CD14-positive monocyte (primary cell): Measurements from ENCODE around the gene ZNF90. TPM values are rescaled to one million over a fixed set of nuclear protein-coding genes. Genes with fewer than 3 reads are reported as not detected.
"Not testable (repeated sequence)": the region's sequence is repeated elsewhere in the genome, so short reads cannot be mapped to it uniquely, and the experiment has no call there.

Experiments
- DNase-seq, 3 donors: peaks; one replicate each; pipeline ENCODE4 v3.0.0-alpha.2; 2011 to 2022
- H2AFZ ChIP-seq: 2 replicates; pipeline ENCODE4 v1.6.0; 2012; ENCODE audit warnings: mild to moderate bottlenecking, low read depth, low read length, inconsistent platforms; ENCODE audit not compliant: insufficient read depth, poor library complexity, severe bottlenecking
- H3K27ac ChIP-seq, 2 donors: 1 replicate in 1 of 2; 2 replicates in 1 of 2; pipeline ENCODE4 v1.5.1; 2012 to 2013; ENCODE audit warnings: low read length in 2 of 2, control low read depth in 1 of 2, inconsistent platforms in 1 of 2, low read depth in 1 of 2, mild to moderate bottlenecking in 1 of 2
- H3K27me3 ChIP-seq, 2 donors: one replicate each; pipeline versions ENCODE4 v1.6.0 to v1.6.1; 2011 to 2013; ENCODE audit warnings: low read length in 2 of 2; ENCODE audit not compliant: control insufficient read depth in 2 of 2, insufficient read depth in 2 of 2
- H3K36me3 ChIP-seq, 2 donors: replicated peaks in 1 of 2; 1 replicate in 1 of 2; 2 replicates in 1 of 2; pipeline versions ENCODE4 v1.5.1 to v1.6.1; 2012 to 2013; ENCODE audit warnings: low read length in 2 of 2, control low read depth in 1 of 2, inconsistent platforms in 1 of 2, mild to moderate bottlenecking in 1 of 2; ENCODE audit not compliant: insufficient read depth in 2 of 2, control insufficient read depth in 1 of 2
- H3K4me1 ChIP-seq, 2 donors: 1 replicate in 1 of 2; 2 replicates in 1 of 2; pipeline versions ENCODE4 v1.5.1 to v1.6.1; 2012 to 2013; ENCODE audit warnings: low read length in 2 of 2, control low read depth in 1 of 2, inconsistent platforms in 1 of 2, mild to moderate bottlenecking in 1 of 2, moderate library complexity in 1 of 2; ENCODE audit not compliant: insufficient read depth in 2 of 2, control insufficient read depth in 1 of 2
- H3K4me2 ChIP-seq: replicated peaks from 2 replicates; pipeline ENCODE3; 2012; ENCODE audit warnings: low read length, moderate library complexity, mild to moderate bottlenecking; ENCODE audit not compliant: poor library complexity, severe bottlenecking; ENCODE audit errors: extremely low read depth
- H3K4me3 ChIP-seq, 3 experiments: fragments of 200-600 bp in 1 of 3; sonication (generic) in 1 of 3; replicated peaks in 1 of 3; 1 replicate in 2 of 3; 2 replicates in 1 of 3; pipeline ENCODE4 v1.5.1; 2011 to 2013; ENCODE audit warnings: low read length in 3 of 3, mild to moderate bottlenecking in 3 of 3, control low read depth in 2 of 3, low read depth in 2 of 3, inconsistent platforms in 1 of 3, moderate library complexity in 1 of 3
- H3K79me2 ChIP-seq: 2 replicates; pipeline ENCODE4 v1.6.0; 2012; ENCODE audit warnings: mild to moderate bottlenecking, control low read depth, inconsistent platforms, low read length, moderate library complexity; ENCODE audit not compliant: insufficient read depth
- H3K9ac ChIP-seq: 2 replicates; pipeline ENCODE4 v1.6.0; 2017; ENCODE audit warnings: low read length, mild to moderate bottlenecking; ENCODE audit not compliant: insufficient read depth, poor library complexity, severe bottlenecking
- H3K9me3 ChIP-seq, 2 donors: replicated peaks in 1 of 2; 1 replicate in 1 of 2; 2 replicates in 1 of 2; pipeline versions ENCODE4 v1.5.1 to v1.6.1; 2012 to 2013; ENCODE audit warnings: low read length in 2 of 2, control low read depth in 1 of 2; ENCODE audit not compliant: control insufficient read depth in 1 of 2, insufficient read depth in 1 of 2
- H4K20me1 ChIP-seq: 2 replicates; pipeline ENCODE4 v1.6.0; 2012; ENCODE audit warnings: mild to moderate bottlenecking, low read length, control low read depth, moderate library complexity; ENCODE audit not compliant: insufficient read depth
- H3K27ac Mint-ChIP-seq, 7 donors: one replicate each; pipeline ENCODE4 v1.8.0; 2020; ENCODE audit warnings: mild to moderate bottlenecking in 7 of 7, mixed read lengths in 7 of 7, moderate library complexity in 6 of 7, inconsistent platforms in 2 of 7
- H3K27me3 Mint-ChIP-seq, 3 donors: one replicate each; pipeline ENCODE4 v1.8.0; 2021 to 2022; ENCODE audit warnings: low read depth in 3 of 3, mild to moderate bottlenecking in 3 of 3, mixed read lengths in 3 of 3, moderate library complexity in 3 of 3, inconsistent platforms in 1 of 3
- H3K36me3 Mint-ChIP-seq, 2 donors: one replicate each; pipeline ENCODE4 v1.8.0; 2020; ENCODE audit warnings: mixed read lengths in 2 of 2, inconsistent platforms in 1 of 2, mild to moderate bottlenecking in 1 of 2
- H3K4me1 Mint-ChIP-seq: one replicate; pipeline ENCODE4 v1.8.0; 2020; ENCODE audit warnings: mild to moderate bottlenecking, mixed read lengths
- H3K4me3 Mint-ChIP-seq, 2 donors: one replicate each; pipeline ENCODE4 v1.8.0; 2020; ENCODE audit warnings: mild to moderate bottlenecking in 2 of 2, mixed read lengths in 2 of 2, moderate library complexity in 1 of 2
- H3K9me3 Mint-ChIP-seq, 7 donors: one replicate each; pipeline ENCODE4 v1.8.0; 2020 to 2022; ENCODE audit warnings: mixed read lengths in 7 of 7, mild to moderate bottlenecking in 6 of 7, moderate library complexity in 6 of 7, inconsistent platforms in 2 of 7
- WGBS: methylation state at CpG from one replicate; pipeline ENCODE4 v1.1.5; 2013; ENCODE audit warnings: missing lambda C conversion rate; ENCODE audit not compliant: insufficient coverage; 5-methylcytosine and 5-hydroxymethylcytosine counted together
- intact Hi-C, 2 donors: fragments of 100-400 bp; cut with micrococcal nuclease; formaldehyde crosslinking; loops; one replicate each; pipeline versions ENCODE4 v1.15.0 to v1.15.1; 2023
- polyA plus RNA-seq, 3 donors: library from polyadenylated mRNA; depleted of rRNA in 1 of 3; unstranded in 2 of 3; stranded (reverse) in 1 of 3; fragments of 300-500 nt in 2 of 3; fragments of >200 nt in 1 of 3; fragmentation: Illumina TruSeq in 2 of 3; gene quantifications; 1 replicate in 2 of 3; 2 replicates in 1 of 3; pipeline ENCODE4 v1.2.3, GENCODE V29; 2012 to 2021
- TF ChIP-seq, protein P1 (sequence below): fragments of 200-600 bp; IDR thresholded peaks from one replicate; pipeline ENCODE4 v1.8.0; 2022; ENCODE audit warnings: antibody characterized with exemption, mild to moderate bottlenecking

Gene ZNF90
- polyA plus RNA-seq, 3 donors = 0.59 TPM; not detected in 2

DNA sequence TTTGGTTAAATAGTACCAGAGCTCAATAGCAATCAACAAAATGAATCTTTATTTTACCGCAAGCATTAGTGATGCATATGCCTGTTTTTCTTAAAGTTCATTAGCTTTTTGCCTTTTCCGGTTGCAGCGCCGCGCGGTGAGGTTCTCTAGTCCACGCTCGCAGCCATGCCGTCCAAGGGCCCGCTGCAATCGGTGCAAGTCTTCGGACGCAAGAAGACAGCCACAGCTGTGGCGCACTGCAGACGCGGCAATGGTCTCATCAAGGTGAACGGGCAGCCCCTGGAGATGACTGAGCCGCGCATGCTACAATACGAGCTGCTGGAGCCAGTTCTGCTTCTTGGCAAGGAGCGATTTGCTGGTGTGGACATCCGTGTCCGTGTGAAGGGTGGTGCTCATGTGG is 47.1 kb downstream of the ZNF90 start:
- H3K4me2 ChIP-seq = no peak overlapping the region
- 96% methylated on average over 20 of the region's 23 CpGs for WGBS
- Mint-ChIP-seq H3K9me3 (peaks cover 24 to 70% (median 58%) of the 10 kb centered on the region in 7 donors), H3K4me1 (no peaks in the 10 kb centered on the region), H3K36me3 (peaks cover 7 to 13% of the 10 kb centered on the region in 2 donors), H3K27ac (no peak overlapping the region), H3K27me3 (no peaks in the 10 kb centered on the region), H3K4me3 (no peak overlapping the region)
- H3K9ac ChIP-seq = no peak overlapping the region
- intact Hi-C loops = no loop called here
- no peak for DNase-seq
- no peaks in the 10 kb centered on the region for H3K27me3 ChIP-seq
- H3K79me2 ChIP-seq = no peaks in the 10 kb centered on the region
- no peaks in the 10 kb centered on the region for H3K4me1 ChIP-seq
- TF ChIP-seq, protein P1, sequence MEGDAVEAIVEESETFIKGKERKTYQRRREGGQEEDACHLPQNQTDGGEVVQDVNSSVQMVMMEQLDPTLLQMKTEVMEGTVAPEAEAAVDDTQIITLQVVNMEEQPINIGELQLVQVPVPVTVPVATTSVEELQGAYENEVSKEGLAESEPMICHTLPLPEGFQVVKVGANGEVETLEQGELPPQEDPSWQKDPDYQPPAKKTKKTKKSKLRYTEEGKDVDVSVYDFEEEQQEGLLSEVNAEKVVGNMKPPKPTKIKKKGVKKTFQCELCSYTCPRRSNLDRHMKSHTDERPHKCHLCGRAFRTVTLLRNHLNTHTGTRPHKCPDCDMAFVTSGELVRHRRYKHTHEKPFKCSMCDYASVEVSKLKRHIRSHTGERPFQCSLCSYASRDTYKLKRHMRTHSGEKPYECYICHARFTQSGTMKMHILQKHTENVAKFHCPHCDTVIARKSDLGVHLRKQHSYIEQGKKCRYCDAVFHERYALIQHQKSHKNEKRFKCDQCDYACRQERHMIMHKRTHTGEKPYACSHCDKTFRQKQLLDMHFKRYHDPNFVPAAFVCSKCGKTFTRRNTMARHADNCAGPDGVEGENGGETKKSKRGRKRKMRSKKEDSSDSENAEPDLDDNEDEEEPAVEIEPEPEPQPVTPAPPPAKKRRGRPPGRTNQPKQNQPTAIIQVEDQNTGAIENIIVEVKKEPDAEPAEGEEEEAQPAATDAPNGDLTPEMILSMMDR = no peak
- H3K4me3 ChIP-seq = peak overlapping the region in 1 of 3 experiments; percentile 19
- H4K20me1 ChIP-seq = no peaks in the 10 kb centered on the region
- H3K36me3 ChIP-seq = peaks cover 0 to 24% of the 10 kb centered on the region in 2 donors
- no peak overlapping the region for H3K27ac ChIP-seq
- H3K9me3 ChIP-seq = peaks cover 51 to 91% of the 10 kb centered on the region in 2 donors
- no peak overlapping the region for H2AFZ ChIP-seq

DNA sequence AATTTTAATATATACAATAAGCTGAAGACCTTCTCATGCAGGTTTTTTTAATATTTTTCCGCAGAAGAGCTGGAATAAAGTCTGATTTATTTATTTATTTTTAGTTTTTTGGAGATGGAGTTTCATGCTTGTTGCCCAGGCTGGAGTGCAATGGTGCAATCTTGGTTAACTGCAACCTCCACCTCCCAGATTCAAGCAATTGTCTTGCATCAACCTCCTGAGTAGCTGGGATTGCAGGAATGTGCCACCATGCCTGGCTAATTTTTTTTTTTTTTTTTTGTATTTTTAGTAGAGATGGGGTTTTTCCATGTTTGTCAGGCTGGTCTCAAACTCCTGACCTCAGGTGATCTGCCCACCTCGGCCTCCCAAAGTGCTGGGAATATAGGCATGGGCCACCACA is 55.1 kb downstream of the ZNF90 start:
- intact Hi-C loops, H3K4me3 Mint-ChIP-seq, H3K36me3 ChIP-seq, DNase-seq, H3K4me1 Mint-ChIP-seq, H3K4me2 ChIP-seq, H3K27me3 Mint-ChIP-seq, H3K27ac Mint-ChIP-seq, H3K79me2 ChIP-seq, H3K27me3 ChIP-seq, H3K36me3 Mint-ChIP-seq, H2AFZ ChIP-seq, H3K9ac ChIP-seq, H3K4me3 ChIP-seq, H3K27ac ChIP-seq, H4K20me1 ChIP-seq, H3K4me1 ChIP-seq: not testable (repeated sequence)
- 83% methylated on average over 1 of the region's 2 CpGs for WGBS
- peaks cover 15 to 72% (median 56%) of the 10 kb centered on the region in 7 donors for H3K9me3 Mint-ChIP-seq
- H3K9me3 ChIP-seq = peaks cover 53 to 62% of the 10 kb centered on the region in 2 donors

DNA sequence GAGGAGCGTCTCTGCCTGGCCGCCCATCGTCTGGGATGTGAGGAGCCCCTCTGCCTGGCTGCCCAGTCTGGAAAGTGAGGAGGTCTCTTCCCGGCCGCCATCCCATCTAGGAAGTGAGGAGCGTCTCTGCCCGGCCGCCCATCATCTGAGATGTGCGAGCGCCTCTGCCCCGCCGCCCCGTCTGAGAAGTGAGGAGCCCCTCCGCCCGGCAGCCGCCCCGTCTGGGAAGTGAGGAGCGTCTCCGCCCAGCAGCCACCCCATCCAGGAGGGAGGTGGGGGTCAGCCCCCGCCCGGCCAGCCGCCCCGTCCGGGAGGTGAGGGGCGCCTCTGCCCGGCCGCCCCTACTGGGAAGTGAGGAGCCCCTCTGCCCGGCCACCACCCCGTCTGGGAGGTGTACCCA is 59.9 kb downstream of the ZNF90 start:
- no CpG with 5 or more reads among the region's 29 CpGs for WGBS
- H3K36me3 Mint-ChIP-seq, H3K27me3 ChIP-seq, H3K79me2 ChIP-seq, intact Hi-C loops, H3K9ac ChIP-seq, H2AFZ ChIP-seq, H3K27ac ChIP-seq, H3K4me2 ChIP-seq, H3K36me3 ChIP-seq, H4K20me1 ChIP-seq, H3K27me3 Mint-ChIP-seq, H3K4me3 Mint-ChIP-seq, DNase-seq, H3K27ac Mint-ChIP-seq, H3K4me3 ChIP-seq, H3K4me1 ChIP-seq, H3K4me1 Mint-ChIP-seq: not testable (repeated sequence)
- H3K9me3 Mint-ChIP-seq = peaks cover 18 to 69% (median 59%) of the 10 kb centered on the region in 7 donors
- peaks cover 51 to 75% of the 10 kb centered on the region in 2 donors for H3K9me3 ChIP-seq
